WTC11 (cell line): ENCODE results near the gene IFNA1. TPM values are rescaled to one million over a fixed set of nuclear protein-coding genes. Genes with fewer than 3 reads are reported as not detected.

Experiments used
- ATAC-seq: fragments of 200-7000 bp; cut with Tn5 transposase; 2 replicates; pipeline ENCODE4 v1.10.0; 2021; ENCODE audit warnings: mild to moderate bottlenecking, moderate library complexity
- CTCF ChIA-PET: fragments of 300-600 bp; sonication (Branson Sonifier 250); formaldehyde crosslinking; loops from one replicate; lab custom pipeline; 2021; ENCODE audit warnings: antibody characterized with exemption; lab: Charles Lee
- POLR2A ChIA-PET: fragments of 350-600 bp; sonication (Branson Sonifier 250); formaldehyde crosslinking; loops from one replicate; lab custom pipeline; 2021; ENCODE audit warnings: antibody characterized with exemption; lab: Charles Lee
- DNase-seq: peaks from one replicate; pipeline ENCODE4 v3.0.0; 2021; ENCODE audit warnings: low spot score
- H3K27ac Mint-ChIP-seq: 2 replicates; pipeline ENCODE4 v1.8.0; 2021; ENCODE audit warnings: mixed read lengths
- H3K27me3 Mint-ChIP-seq: 2 replicates; pipeline ENCODE4 v1.8.0; 2021; ENCODE audit warnings: low read depth, mild to moderate bottlenecking, moderate library complexity, mixed read lengths
- H3K36me3 Mint-ChIP-seq: 2 replicates; pipeline ENCODE4 v1.8.0; 2021; ENCODE audit warnings: mixed read lengths
- H3K4me1 Mint-ChIP-seq: 2 replicates; pipeline ENCODE4 v1.8.0; 2022; ENCODE audit warnings: mixed read lengths
- H3K4me3 Mint-ChIP-seq: 2 replicates; pipeline ENCODE4 v1.8.0; 2021; ENCODE audit warnings: mild to moderate bottlenecking, moderate library complexity, mixed read lengths
- H3K9me3 Mint-ChIP-seq: 2 replicates; pipeline ENCODE4 v1.8.0; 2021; ENCODE audit warnings: mixed read lengths
- AR ChIP-seq: fragments of 250-450 bp; sonication (Bioruptor Pico); IDR thresholded peaks from 2 replicates; pipeline ENCODE4 v1.9.0; 2021; ENCODE audit warnings: mild to moderate bottlenecking
- ATF2 ChIP-seq: sonication (generic); formaldehyde crosslinking; IDR thresholded peaks from 2 replicates; pipeline ENCODE4 v1.8.1; 2022; ENCODE audit warnings: low read depth, missing genetic modification reagents, borderline replicate concordance
- CREM ChIP-seq: sonication (generic); formaldehyde crosslinking; IDR thresholded peaks from 2 replicates; pipeline ENCODE4 v1.8.1; 2022; ENCODE audit warnings: mild to moderate bottlenecking, missing genetic modification reagents, moderate library complexity
- E2F4 ChIP-seq: sonication (generic); formaldehyde crosslinking; IDR thresholded peaks from 2 replicates; pipeline ENCODE4 v1.8.1; 2022; ENCODE audit warnings: low read depth, mild to moderate bottlenecking, moderate library complexity, missing genetic modification reagents, borderline replicate concordance
- EMX1 ChIP-seq: fragments of 250-450 bp; sonication (Bioruptor Pico); IDR thresholded peaks from 2 replicates; pipeline ENCODE4 v1.8.0; 2021; ENCODE audit warnings: mild to moderate bottlenecking
- ERG ChIP-seq: fragments of 250-450 bp; sonication (Bioruptor Pico); IDR thresholded peaks from 2 replicates; pipeline ENCODE4 v1.8.0; 2021; ENCODE audit warnings: mild to moderate bottlenecking
- FOXJ3 ChIP-seq: sonication (generic); formaldehyde crosslinking; IDR thresholded peaks from 2 replicates; pipeline ENCODE4 v1.9.0; 2021; ENCODE audit warnings: missing genetic modification reagents, mild to moderate bottlenecking, borderline replicate concordance
- GABPB1 ChIP-seq: sonication (generic); formaldehyde crosslinking; IDR thresholded peaks from 2 replicates; pipeline ENCODE4 v1.8.1; 2023; ENCODE audit warnings: mild to moderate bottlenecking, missing genetic modification reagents
- HMGA2 ChIP-seq: fragments of 250-450 bp; sonication (Bioruptor Pico); IDR thresholded peaks from 2 replicates; pipeline ENCODE4 v1.4.0; 2021; ENCODE audit warnings: mild to moderate bottlenecking, moderate library complexity
- MAX ChIP-seq: sonication (generic); formaldehyde crosslinking; IDR thresholded peaks from 2 replicates; pipeline ENCODE4 v1.8.0; 2022; ENCODE audit warnings: mild to moderate bottlenecking, missing genetic modification reagents
- NR2C2 ChIP-seq: sonication (generic); formaldehyde crosslinking; IDR thresholded peaks from 2 replicates; pipeline ENCODE4 v1.8.0; 2022; ENCODE audit warnings: mild to moderate bottlenecking, missing genetic modification reagents
- NR3C1 ChIP-seq: sonication (generic); formaldehyde crosslinking; conservative IDR thresholded peaks from 2 replicates; pipeline ENCODE4 v1.8.1; 2023; ENCODE audit warnings: low read depth, mild to moderate bottlenecking, missing genetic modification reagents
- PRDM15 ChIP-seq: sonication (generic); formaldehyde crosslinking; IDR thresholded peaks from 2 replicates; pipeline ENCODE4 v1.8.0; 2022; ENCODE audit warnings: missing genetic modification reagents
- PREB ChIP-seq: sonication (generic); formaldehyde crosslinking; IDR thresholded peaks from 2 replicates; pipeline ENCODE4 v1.8.1; 2022; ENCODE audit warnings: mild to moderate bottlenecking, missing genetic modification reagents, moderate library complexity, borderline replicate concordance
- PRRX2 ChIP-seq: fragments of 250-450 bp; sonication (Bioruptor Pico); IDR thresholded peaks from 2 replicates; pipeline ENCODE4 v1.8.0; 2021; ENCODE audit warnings: mild to moderate bottlenecking
- TCF7 ChIP-seq: sonication (generic); formaldehyde crosslinking; IDR thresholded peaks from 2 replicates; pipeline ENCODE4 v1.8.0; 2022; ENCODE audit warnings: mild to moderate bottlenecking, low read depth, missing genetic modification reagents, moderate library complexity
- USF2 ChIP-seq: sonication (generic); formaldehyde crosslinking; IDR thresholded peaks from 2 replicates; pipeline ENCODE4 v1.8.1; 2023; ENCODE audit warnings: mild to moderate bottlenecking, missing genetic modification reagents, moderate library complexity
- ZBTB21 ChIP-seq: sonication (generic); formaldehyde crosslinking; IDR thresholded peaks from 2 replicates; pipeline ENCODE4 v1.8.1; 2023; ENCODE audit warnings: mild to moderate bottlenecking, missing genetic modification reagents, borderline replicate concordance
- ZNF219 ChIP-seq: sonication (generic); formaldehyde crosslinking; IDR thresholded peaks from 2 replicates; pipeline ENCODE4 v1.8.0; 2023; ENCODE audit warnings: missing genetic modification reagents, mild to moderate bottlenecking, borderline replicate concordance
- total RNA-seq: library from RNA; stranded (reverse); gene quantifications from 3 replicates; pipeline ENCODE4 v1.2.3, GENCODE V29; 2021

Gene IFNA1
- total RNA-seq, 1 experiment from 2014 or later, result not detected

- TF ChIP-seq E2F4 (no peak), NR2C2 (CRISPR knock-in tag) (no peak), ERG (CRISPR knock-in tag) (no peak), NR3C1 (CRISPR knock-in tag) (no peak), ZNF219 (CRISPR knock-in tag) (no peak), GABPB1 (CRISPR knock-in tag) (no peak)
These were observed 12.0 kb upstream of the IFNA1 start (continued) for GRCh38 chr9:21428235-21428634.

GRCh38 chr9:21429191-21429590 lies 11.0 kb upstream of the IFNA1 start:
- Mint-ChIP-seq H3K4me3 (no peak overlapping the region), H3K9me3 (no peaks in the 10 kb centered on the region), H3K27ac (no peak overlapping the region), H3K4me1 (peaks cover 32% of the 10 kb centered on the region), H3K27me3 (no peaks in the 10 kb centered on the region), H3K36me3 (no peaks in the 10 kb centered on the region)
- ChIA-PET POLR2A (no interaction called here), CTCF (interaction anchor here (0.5 to 1.5 kb wide), 2 partner anchors 37 to 110 kb away, joined by 3 to 4 read pairs; no protein-coding TSS in a partner anchor)
- no peak for TF ChIP-seq HMGA2
- no peak for TF ChIP-seq ATF2 (CRISPR knock-in tag)
- no peak for TF ChIP-seq GABPB1 (CRISPR knock-in tag)
- TF ChIP-seq CREM, result no peak
- TF ChIP-seq NR3C1 (CRISPR knock-in tag), result no peak
- TF ChIP-seq ZBTB21 (CRISPR knock-in tag), result no peak
- no peak for TF ChIP-seq MAX (CRISPR knock-in tag)
- no peak for TF ChIP-seq PREB (CRISPR knock-in tag)
- TF ChIP-seq PRRX2 (CRISPR knock-in tag), result no peak
- no peak for DNase-seq
- no peak for ATAC-seq

- peaks cover 33% of the 10 kb centered on the region for H3K4me1 Mint-ChIP-seq
- no peaks in the 10 kb centered on the region for H3K36me3 Mint-ChIP-seq
- ChIA-PET POLR2A (no interaction called here), CTCF (interaction anchor here (0.6 to 1.4 kb wide), 2 partner anchors 37 to 114 kb away, joined by 3 to 5 read pairs; no protein-coding TSS in a partner anchor)
- H3K9me3 Mint-ChIP-seq, result no peaks in the 10 kb centered on the region
- ATAC-seq (no peak), DNase-seq (no peak)
- H3K27me3 Mint-ChIP-seq, result no peaks in the 10 kb centered on the region
- no peak overlapping the region for H3K27ac Mint-ChIP-seq
- no peak overlapping the region for H3K4me3 Mint-ChIP-seq
- TF ChIP-seq PRDM15 (CRISPR knock-in tag) (no peak), ZBTB21 (CRISPR knock-in tag) (no peak), EMX1 (no peak), FOXJ3 (CRISPR knock-in tag) (no peak), TCF7 (no peak), AR (CRISPR knock-in tag) (no peak), USF2 (CRISPR knock-in tag) (no peak)
These were observed 7.4 kb upstream of the IFNA1 start for GRCh38 chr9:21432672-21433425.
